Effector memory CD4-positive, alpha-beta T cell (primary cell): ENCODE measurements around the gene SFMBT2.
A peak's percentile ranks its signal among the peaks of the same experiment; 100 is the strongest.
"Not testable (repeated sequence)": the region's sequence is repeated elsewhere in the genome, so short reads cannot be mapped to it uniquely, and the experiment has no call there.

Experiments
- DNase-seq, 3 donors: peaks; one replicate each; pipeline ENCODE4 v3.0.0-alpha.2; 2020
- H3K27ac ChIP-seq: 2 replicates; pipeline ENCODE4 v1.7.0; 2013; ENCODE audit warnings: mild to moderate bottlenecking, low read length, moderate library complexity; ENCODE audit not compliant: insufficient read depth, poor library complexity, severe bottlenecking
- H3K27me3 ChIP-seq: replicated peaks from 2 replicates; pipeline ENCODE4 v1.7.0; 2013; ENCODE audit warnings: mild to moderate bottlenecking, low read length; ENCODE audit not compliant: insufficient read depth, control insufficient read depth, poor library complexity, severe bottlenecking
- H3K36me3 ChIP-seq: 2 replicates; pipeline ENCODE4 v1.7.0; 2013; ENCODE audit warnings: mild to moderate bottlenecking, low read length, moderate library complexity; ENCODE audit not compliant: control insufficient read depth, insufficient read depth
- H3K4me1 ChIP-seq: 2 replicates; pipeline ENCODE4 v1.7.0; 2013; ENCODE audit warnings: low read length, mild to moderate bottlenecking; ENCODE audit not compliant: control insufficient read depth, insufficient read depth, poor library complexity, severe bottlenecking
- H3K4me3 ChIP-seq: 2 replicates; pipeline ENCODE4 v1.7.0; 2013; ENCODE audit warnings: low read length, low read depth, mild to moderate bottlenecking; ENCODE audit not compliant: insufficient read depth, poor library complexity, severe bottlenecking
- H3K9me3 ChIP-seq: 2 replicates; pipeline ENCODE4 v1.7.0; 2013; ENCODE audit warnings: mild to moderate bottlenecking, low read length, moderate library complexity; ENCODE audit not compliant: control insufficient read depth

The SFMBT2 gene

DNA sequence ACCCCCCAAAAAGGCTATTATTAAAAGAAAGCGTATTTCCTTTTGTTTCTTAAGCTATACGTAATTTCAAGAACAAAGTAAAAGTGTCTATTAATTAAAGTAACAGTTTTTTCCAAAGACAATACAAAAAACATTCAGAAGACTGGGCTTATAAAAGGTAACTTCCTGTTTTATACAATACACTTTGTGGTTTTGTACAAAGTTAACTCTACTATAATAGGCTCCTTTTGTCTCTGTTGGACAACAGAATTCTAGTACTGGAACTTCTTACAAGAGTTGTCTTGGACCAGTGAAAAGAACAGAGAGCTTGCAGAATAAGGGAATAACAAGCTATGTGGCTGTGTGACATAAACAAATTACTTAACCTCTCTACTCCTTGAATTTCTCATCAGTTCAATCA lies 21.5 kb downstream of the SFMBT2 start:
- no peaks in the 10 kb centered on the region for H3K36me3 ChIP-seq
- no peak for DNase-seq
- H3K9me3 ChIP-seq, result no peaks in the 10 kb centered on the region
- H3K4me1 ChIP-seq, result peaks cover 6% of the 10 kb centered on the region
- no peak overlapping the region for H3K4me3 ChIP-seq
- no peaks in the 10 kb centered on the region for H3K27me3 ChIP-seq
- peak overlapping the region; percentile 24 for H3K27ac ChIP-seq

DNA sequence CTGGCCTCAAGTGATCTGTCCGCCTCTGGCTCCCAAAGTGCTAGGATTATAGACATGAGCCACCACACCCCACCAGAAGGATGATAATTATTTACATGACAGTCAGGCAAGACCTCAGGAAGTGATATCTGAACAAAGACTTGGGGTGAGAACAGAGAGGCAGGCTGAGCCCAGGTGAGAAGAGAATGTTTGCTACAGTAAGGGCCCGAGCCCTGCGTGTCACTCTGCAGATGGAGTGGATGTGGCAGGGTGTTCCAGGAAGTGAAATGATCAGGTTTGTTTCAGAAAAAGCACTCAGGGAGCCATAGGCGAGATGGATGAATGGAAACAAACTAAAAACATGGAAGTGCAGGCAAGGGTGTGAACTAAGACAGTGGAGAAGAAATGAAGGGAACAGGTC lies 22.2 kb downstream of the SFMBT2 start:
- Histone ChIP-seq H3K4me3 (no peak overlapping the region), H3K27me3 (no peaks in the 10 kb centered on the region), H3K4me1 (peaks cover 6% of the 10 kb centered on the region), H3K27ac (peak overlapping the region; percentile 24), H3K36me3 (no peaks in the 10 kb centered on the region), H3K9me3 (no peaks in the 10 kb centered on the region)
- no peak for DNase-seq

DNA sequence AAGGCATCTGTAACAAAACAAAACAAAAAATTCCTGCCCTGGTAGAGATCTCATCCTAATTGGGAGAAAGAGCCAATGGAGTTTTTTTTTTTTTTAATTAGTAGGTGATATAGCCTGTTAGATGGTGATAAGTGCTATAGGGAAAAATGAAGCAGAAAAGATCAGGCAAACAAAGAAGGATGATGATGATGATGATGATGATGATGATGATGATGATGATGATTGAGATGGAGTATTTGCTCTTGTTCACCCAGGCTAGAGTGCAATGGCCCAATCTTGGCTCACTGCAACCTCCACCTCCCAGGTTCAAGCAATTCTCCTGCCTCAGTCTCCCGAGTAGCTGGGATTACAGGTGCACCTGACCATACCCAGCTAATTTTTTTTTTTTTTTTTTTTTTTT lies 22.7 kb downstream of the SFMBT2 start:
- not testable (repeated sequence) for DNase-seq, H3K27ac ChIP-seq, H3K4me1 ChIP-seq, H3K9me3 ChIP-seq, H3K36me3 ChIP-seq, H3K4me3 ChIP-seq, H3K27me3 ChIP-seq

DNA sequence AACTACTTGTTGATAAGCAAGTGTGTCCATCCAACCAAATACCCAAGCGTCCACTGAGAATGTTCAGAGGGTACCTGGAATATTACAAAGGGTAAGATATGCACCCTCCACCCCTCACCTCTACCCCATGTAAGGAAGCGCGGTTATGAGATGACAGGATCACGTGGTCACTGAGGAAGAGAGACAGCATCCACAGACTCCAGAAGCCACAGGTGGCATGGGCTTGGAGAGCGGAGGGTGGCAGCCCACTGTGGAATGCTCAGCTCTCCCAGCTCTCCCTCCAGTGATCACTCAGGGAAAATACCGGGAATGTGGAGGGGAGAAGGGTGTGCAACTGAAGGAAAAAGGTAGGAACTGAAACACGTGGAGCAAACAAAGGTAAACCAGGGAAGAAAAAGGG lies 25.7 kb downstream of the SFMBT2 start:
- Histone ChIP-seq H3K27me3 (no peaks in the 10 kb centered on the region), H3K4me1 (peaks cover 12% of the 10 kb centered on the region), H3K27ac (no peak overlapping the region), H3K9me3 (no peaks in the 10 kb centered on the region), H3K4me3 (no peak overlapping the region), H3K36me3 (peaks cover 4% of the 10 kb centered on the region)
- no peak for DNase-seq

DNA sequence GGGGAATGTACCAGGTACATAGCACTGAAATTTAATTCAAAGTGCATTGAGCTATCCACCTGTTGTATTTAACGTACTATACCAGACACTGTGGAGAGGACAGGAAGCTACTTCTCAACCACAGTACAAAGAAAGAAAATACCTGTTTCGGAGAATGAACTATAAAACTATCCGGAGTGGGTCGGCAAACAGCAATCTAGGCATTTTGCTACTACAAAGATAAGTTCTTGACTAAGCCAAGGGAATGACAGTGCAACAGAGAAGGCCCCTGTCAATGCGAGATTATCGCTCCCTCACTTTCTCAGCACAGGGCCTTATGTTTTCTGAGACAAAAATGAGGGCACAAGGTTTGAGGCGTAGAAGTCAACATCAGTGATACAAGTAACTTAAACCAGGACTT lies 27.4 kb downstream of the SFMBT2 start:
- H3K9me3 ChIP-seq, result no peaks in the 10 kb centered on the region
- H3K27ac ChIP-seq, result no peak overlapping the region
- no peak for DNase-seq
- peaks cover 7% of the 10 kb centered on the region for H3K4me1 ChIP-seq
- no peak overlapping the region for H3K4me3 ChIP-seq
- H3K36me3 ChIP-seq, result peaks cover 7% of the 10 kb centered on the region
- H3K27me3 ChIP-seq, result no peaks in the 10 kb centered on the region

DNA sequence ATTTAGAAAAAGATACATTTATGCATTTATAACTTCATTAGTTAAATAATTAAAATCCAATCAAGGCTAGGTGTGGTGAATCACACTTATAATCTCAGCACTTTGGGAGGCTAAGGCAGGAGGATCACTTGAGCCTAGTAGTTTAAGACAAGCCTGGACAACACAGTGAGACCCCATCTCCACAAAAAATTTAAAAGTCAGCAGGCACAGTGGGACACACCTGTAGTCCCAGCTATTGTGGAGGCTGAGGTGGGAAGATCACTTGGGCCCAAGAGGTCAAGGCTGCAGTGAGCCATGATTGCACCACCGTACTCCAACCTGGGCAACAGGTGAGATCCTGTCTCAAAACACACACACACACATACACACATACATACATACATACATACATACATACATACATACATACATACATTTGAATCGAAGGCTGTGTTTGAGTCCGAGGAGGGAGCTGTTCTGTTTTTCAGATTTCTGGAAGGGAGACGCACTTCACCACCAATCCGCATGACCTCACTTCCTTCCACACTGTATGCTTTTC lies 30.1 kb downstream of the SFMBT2 start:
- H3K4me1 ChIP-seq, result peaks cover 7% of the 10 kb centered on the region
- no peak for DNase-seq
- H3K27me3 ChIP-seq, result no peaks in the 10 kb centered on the region
- no peak overlapping the region for H3K27ac ChIP-seq
- H3K36me3 ChIP-seq, result peaks cover 7% of the 10 kb centered on the region
- no peaks in the 10 kb centered on the region for H3K9me3 ChIP-seq
- no peak overlapping the region for H3K4me3 ChIP-seq

DNA sequence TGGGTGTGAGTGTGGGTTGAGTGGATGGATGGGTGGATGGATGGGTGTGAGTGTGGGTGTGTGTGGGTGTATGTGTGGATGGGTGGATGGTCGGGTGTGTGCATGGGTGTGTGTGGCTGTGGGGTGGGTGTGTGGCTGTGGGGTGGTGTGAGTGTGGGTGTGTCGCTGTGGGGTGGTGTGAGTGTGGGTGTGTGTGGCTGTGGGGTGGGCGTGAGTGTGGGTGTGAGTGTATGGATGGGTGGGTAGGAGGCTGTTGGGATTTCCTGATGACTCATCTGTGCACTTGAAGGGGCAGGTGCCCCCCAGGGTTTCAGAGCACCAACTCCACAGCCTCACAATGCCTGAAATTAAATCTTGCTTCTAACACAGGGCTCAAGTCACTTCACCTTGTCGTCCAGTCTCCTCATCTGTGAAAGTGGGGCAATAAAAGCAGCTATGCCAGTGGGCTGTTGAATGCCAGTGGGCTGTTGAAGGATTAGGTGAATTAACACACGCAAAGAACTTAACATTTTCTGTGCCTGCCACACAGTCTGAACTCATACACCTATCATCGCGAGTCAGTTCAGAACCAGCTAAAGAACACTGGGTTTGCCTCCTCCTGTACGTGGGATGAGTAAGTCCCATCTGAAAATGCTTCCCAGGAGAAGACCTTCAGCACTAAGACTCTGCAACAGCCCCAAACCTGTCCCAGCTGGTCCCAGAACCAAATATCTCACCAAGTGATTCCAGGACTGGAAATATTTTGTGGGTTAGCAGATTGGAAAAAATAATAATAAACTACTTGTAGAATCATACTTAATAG lies 32.0 kb downstream of the SFMBT2 start:
- Histone ChIP-seq H3K27me3 (no peaks in the 10 kb centered on the region), H3K27ac (no peak overlapping the region), H3K4me3 (no peak overlapping the region), H3K4me1 (peaks cover 7% of the 10 kb centered on the region), H3K36me3 (peaks cover 9% of the 10 kb centered on the region), H3K9me3 (no peaks in the 10 kb centered on the region)
- no peak for DNase-seq

DNA sequence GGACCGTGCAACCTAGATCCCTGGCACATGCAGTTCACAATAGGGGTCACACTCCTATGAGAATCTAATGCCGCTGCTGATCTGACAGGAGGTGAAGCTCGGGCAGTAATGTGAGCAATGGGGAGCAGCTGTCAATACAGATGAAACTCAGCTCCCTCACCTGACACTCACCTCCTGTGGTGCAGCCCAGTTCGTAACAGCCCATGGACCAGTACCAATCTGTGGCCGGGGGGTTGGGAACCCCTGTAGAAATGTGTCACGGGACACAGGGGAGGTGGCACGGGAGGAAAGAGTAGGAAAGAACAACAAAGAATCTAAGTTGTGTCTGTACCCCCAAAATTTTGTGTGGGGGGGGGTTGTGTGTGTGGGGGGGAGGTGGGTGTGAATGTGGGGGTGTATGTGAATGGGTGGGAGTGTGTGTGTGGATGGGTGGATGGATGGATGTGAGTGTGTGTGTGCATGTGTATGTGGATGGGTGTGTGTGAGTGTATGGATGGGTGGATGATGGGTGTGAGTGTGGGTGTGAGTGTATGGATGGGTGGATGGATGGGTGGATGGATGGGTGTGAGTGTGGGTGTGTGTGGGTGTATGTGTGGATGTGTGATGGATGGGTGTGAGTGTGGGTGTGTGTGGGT lies 33.1 kb downstream of the SFMBT2 start:
- H3K9me3 ChIP-seq, result no peaks in the 10 kb centered on the region
- no peak for DNase-seq
- H3K4me3 ChIP-seq, result no peak overlapping the region
- peaks cover 14% of the 10 kb centered on the region for H3K36me3 ChIP-seq
- no peaks in the 10 kb centered on the region for H3K27me3 ChIP-seq
- no peaks in the 10 kb centered on the region for H3K4me1 ChIP-seq
- H3K27ac ChIP-seq, result no peak overlapping the region

DNA sequence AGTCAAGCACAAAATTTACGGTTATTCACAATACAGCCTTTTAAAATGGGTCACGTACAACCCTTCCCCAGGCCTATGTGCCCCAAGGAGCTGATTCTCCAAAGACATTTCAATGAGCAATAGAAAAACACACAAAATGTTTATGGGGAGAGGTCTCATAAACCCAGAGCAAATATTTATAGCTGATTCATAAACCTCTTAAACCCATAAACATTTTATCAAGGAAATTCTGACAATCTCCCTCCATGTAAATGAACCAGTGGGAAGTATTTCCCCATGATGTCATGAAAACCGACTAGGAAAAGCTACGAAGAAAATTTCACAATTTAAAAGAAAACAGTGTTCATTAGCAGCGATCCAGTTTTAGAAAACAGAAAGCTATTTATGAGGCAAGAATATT lies 36.0 kb downstream of the SFMBT2 start:
- Histone ChIP-seq H3K4me1 (no peaks in the 10 kb centered on the region), H3K9me3 (no peaks in the 10 kb centered on the region), H3K27me3 (no peaks in the 10 kb centered on the region), H3K4me3 (no peak overlapping the region), H3K36me3 (peaks cover 17% of the 10 kb centered on the region), H3K27ac (no peak overlapping the region)
- no peak for DNase-seq

DNA sequence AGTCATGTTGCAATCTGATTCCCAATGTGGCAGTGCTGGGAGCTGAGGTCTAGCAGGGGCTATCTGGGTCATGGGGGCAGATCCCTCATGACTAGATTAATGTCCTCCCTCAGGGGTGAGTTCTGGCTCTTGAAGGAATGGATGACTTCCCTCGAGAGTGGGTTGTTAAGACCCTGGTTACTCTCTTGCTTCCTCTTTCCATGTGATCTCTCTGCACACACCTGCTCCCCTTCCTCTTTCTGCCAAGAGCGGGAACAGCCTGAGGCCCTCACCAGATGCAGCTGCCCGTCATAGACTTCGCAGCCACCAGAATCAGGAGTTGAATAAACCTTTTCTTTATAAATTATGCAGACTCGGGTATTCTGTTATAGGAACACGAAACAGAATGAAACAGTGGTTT lies 37.8 kb downstream of the SFMBT2 start:
- H3K4me3 ChIP-seq, result no peak overlapping the region
- H3K4me1 ChIP-seq, result no peaks in the 10 kb centered on the region
- no peaks in the 10 kb centered on the region for H3K9me3 ChIP-seq
- H3K27ac ChIP-seq, result no peak overlapping the region
- no peak for DNase-seq
- peaks cover 14% of the 10 kb centered on the region for H3K36me3 ChIP-seq
- H3K27me3 ChIP-seq, result no peaks in the 10 kb centered on the region
